Memory B cell (primary cell): ENCODE results near the gene MORC1.

Experiments used
- ATAC-seq: fragments of 150-1000 bp; cut with Tn5 transposase; 2 replicates; pipeline ENCODE4 v1.10.0; 2021; ENCODE audit warnings: low read depth, mild to moderate bottlenecking, moderate library complexity
- DNase-seq, 2 donors: peaks; one replicate each; pipeline ENCODE4 v3.0.0; 2022; ENCODE audit warnings: low spot score in 2 of 2
- H3K27ac Mint-ChIP-seq: one replicate; pipeline ENCODE4 v1.8.0; 2022; ENCODE audit warnings: mild to moderate bottlenecking, moderate library complexity, mixed read lengths
- H3K27me3 Mint-ChIP-seq: one replicate; pipeline ENCODE4 v1.8.0; 2022; ENCODE audit warnings: mixed read lengths
- H3K36me3 Mint-ChIP-seq: one replicate; pipeline ENCODE4 v1.8.0; 2022; ENCODE audit warnings: mild to moderate bottlenecking, mixed read lengths
- H3K4me1 Mint-ChIP-seq: one replicate; pipeline ENCODE4 v1.8.0; 2022; ENCODE audit warnings: mixed read lengths
- H3K4me3 Mint-ChIP-seq: one replicate; pipeline ENCODE4 v1.8.0; 2022; ENCODE audit warnings: mild to moderate bottlenecking, moderate library complexity, mixed read lengths
- H3K9me3 Mint-ChIP-seq: one replicate; pipeline ENCODE4 v1.8.0; 2022; ENCODE audit warnings: mixed read lengths

MORC1 gene

GRCh38 chr3:109131276-109131675 lies 13.3 kb upstream of the MORC1 start:
- Mint-ChIP-seq H3K4me3 (no peak overlapping the region), H3K4me1 (no peaks in the 10 kb centered on the region), H3K36me3 (no peaks in the 10 kb centered on the region), H3K27ac (no peak overlapping the region), H3K27me3 (peaks cover 3% of the 10 kb centered on the region), H3K9me3 (peaks cover 3% of the 10 kb centered on the region)
- DNase-seq, result no peak
- ATAC-seq, result no peak

- ATAC-seq (no peak), DNase-seq (no peak)
- Mint-ChIP-seq H3K4me3 (no peak overlapping the region), H3K27me3 (peaks cover 3% of the 10 kb centered on the region), H3K4me1 (no peaks in the 10 kb centered on the region), H3K27ac (no peak overlapping the region), H3K36me3 (no peaks in the 10 kb centered on the region), H3K9me3 (peaks cover 6% of the 10 kb centered on the region)
Observed at GRCh38 chr3:109127553-109127952, 9.6 kb upstream of the MORC1 start.

GRCh38 chr3:109125902-109126301 lies 8.0 kb upstream of the MORC1 start:
- no peak overlapping the region for H3K4me3 Mint-ChIP-seq

GRCh38 chr3:109122690-109123089 lies 4.8 kb upstream of the MORC1 start:
- no peaks in the 10 kb centered on the region for H3K4me1 Mint-ChIP-seq
- H3K27ac Mint-ChIP-seq, result no peak overlapping the region
- no peaks in the 10 kb centered on the region for H3K36me3 Mint-ChIP-seq
- ATAC-seq, result no peak
- H3K27me3 Mint-ChIP-seq, result no peaks in the 10 kb centered on the region
- no peak overlapping the region for H3K4me3 Mint-ChIP-seq
- peaks cover 5% of the 10 kb centered on the region for H3K9me3 Mint-ChIP-seq
- DNase-seq, result no peak

More at GRCh38 chr3:109125902-109126301, 8.0 kb upstream of the MORC1 start:
- Mint-ChIP-seq H3K27ac (no peak overlapping the region), H3K9me3 (peaks cover 8% of the 10 kb centered on the region), H3K4me1 (no peaks in the 10 kb centered on the region), H3K27me3 (peaks cover 1% of the 10 kb centered on the region), H3K36me3 (no peaks in the 10 kb centered on the region)
- ATAC-seq, result no peak
- no peak for DNase-seq

- H3K36me3 Mint-ChIP-seq, result no peaks in the 10 kb centered on the region
- DNase-seq (no peak), ATAC-seq (no peak)
- H3K9me3 Mint-ChIP-seq, result peaks cover 5% of the 10 kb centered on the region
- no peak overlapping the region for H3K4me3 Mint-ChIP-seq
- no peak overlapping the region for H3K27ac Mint-ChIP-seq
- H3K27me3 Mint-ChIP-seq, result peaks cover 2% of the 10 kb centered on the region
- no peaks in the 10 kb centered on the region for H3K4me1 Mint-ChIP-seq
Observed at GRCh38 chr3:109118584-109118983, 650 bp upstream of the MORC1 start.

GRCh38 chr3:109116031-109116430 lies 1.9 kb downstream of the MORC1 start:
- H3K27ac Mint-ChIP-seq, result no peak overlapping the region

GRCh38 chr3:109115451-109115850 lies 2.5 kb downstream of the MORC1 start:
- no peak overlapping the region for H3K27ac Mint-ChIP-seq
- peaks cover 2% of the 10 kb centered on the region for H3K27me3 Mint-ChIP-seq
- no peak overlapping the region for H3K4me3 Mint-ChIP-seq
- no peaks in the 10 kb centered on the region for H3K9me3 Mint-ChIP-seq
- H3K4me1 Mint-ChIP-seq, result no peaks in the 10 kb centered on the region
- DNase-seq (no peak), ATAC-seq (no peak)
- H3K36me3 Mint-ChIP-seq, result no peaks in the 10 kb centered on the region

More at GRCh38 chr3:109116031-109116430, 1.9 kb downstream of the MORC1 start:
- ATAC-seq (no peak), DNase-seq (no peak)
- H3K4me1 Mint-ChIP-seq, result no peaks in the 10 kb centered on the region
- no peaks in the 10 kb centered on the region for H3K36me3 Mint-ChIP-seq
- peaks cover 2% of the 10 kb centered on the region for H3K27me3 Mint-ChIP-seq
- H3K9me3 Mint-ChIP-seq, result no peaks in the 10 kb centered on the region
- no peak overlapping the region for H3K4me3 Mint-ChIP-seq

- H3K4me1 Mint-ChIP-seq, result no peaks in the 10 kb centered on the region
- no peaks in the 10 kb centered on the region for H3K36me3 Mint-ChIP-seq
- peaks cover 4% of the 10 kb centered on the region for H3K27me3 Mint-ChIP-seq
- DNase-seq (no peak), ATAC-seq (no peak)
- no peak overlapping the region for H3K27ac Mint-ChIP-seq
- H3K4me3 Mint-ChIP-seq, result no peak overlapping the region
- H3K9me3 Mint-ChIP-seq, result no peaks in the 10 kb centered on the region
Observed at GRCh38 chr3:109114746-109115145, 3.2 kb downstream of the MORC1 start.

- H3K27ac Mint-ChIP-seq, result no peak overlapping the region
- ATAC-seq (no peak), DNase-seq (no peak)
- H3K27me3 Mint-ChIP-seq, result peaks cover 4% of the 10 kb centered on the region
- H3K4me1 Mint-ChIP-seq, result no peaks in the 10 kb centered on the region
- no peak overlapping the region for H3K4me3 Mint-ChIP-seq
- no peaks in the 10 kb centered on the region for H3K36me3 Mint-ChIP-seq
- H3K9me3 Mint-ChIP-seq, result no peaks in the 10 kb centered on the region
Observed at GRCh38 chr3:109112946-109113760, 4.8 kb downstream of the MORC1 start.

- Mint-ChIP-seq H3K9me3 (no peaks in the 10 kb centered on the region), H3K27ac (no peak overlapping the region), H3K4me1 (no peaks in the 10 kb centered on the region), H3K4me3 (no peak overlapping the region), H3K27me3 (peaks cover 12% of the 10 kb centered on the region), H3K36me3 (no peaks in the 10 kb centered on the region)
- ATAC-seq (no peak), DNase-seq (no peak)
Observed at GRCh38 chr3:109109574-109109973, 8.4 kb downstream of the MORC1 start.

GRCh38 chr3:109098079-109098644 lies 19.8 kb downstream of the MORC1 start:
- Mint-ChIP-seq H3K36me3 (no peaks in the 10 kb centered on the region), H3K4me3 (no peak overlapping the region), H3K27me3 (peaks cover 2% of the 10 kb centered on the region), H3K9me3 (no peaks in the 10 kb centered on the region), H3K4me1 (no peaks in the 10 kb centered on the region), H3K27ac (no peak overlapping the region)
- no peak for DNase-seq
- no peak for ATAC-seq

GRCh38 chr3:109095166-109095565 lies 22.8 kb downstream of the MORC1 start:
- Mint-ChIP-seq H3K4me1 (no peaks in the 10 kb centered on the region), H3K36me3 (no peaks in the 10 kb centered on the region), H3K27ac (no peak overlapping the region), H3K27me3 (peaks cover 2% of the 10 kb centered on the region), H3K4me3 (no peak overlapping the region), H3K9me3 (no peaks in the 10 kb centered on the region)
- ATAC-seq, result no peak
- DNase-seq, result no peak

GRCh38 chr3:109093561-109093960 lies 24.4 kb downstream of the MORC1 start:
- Mint-ChIP-seq H3K27ac (no peak overlapping the region), H3K36me3 (no peaks in the 10 kb centered on the region), H3K4me1 (no peaks in the 10 kb centered on the region), H3K9me3 (no peaks in the 10 kb centered on the region), H3K4me3 (no peak overlapping the region), H3K27me3 (peaks cover 2% of the 10 kb centered on the region)
- DNase-seq, result no peak
- no peak for ATAC-seq

GRCh38 chr3:109091846-109092245 lies 26.1 kb downstream of the MORC1 start:
- ATAC-seq (no peak), DNase-seq (no peak)
- Mint-ChIP-seq H3K36me3 (no peaks in the 10 kb centered on the region), H3K9me3 (no peaks in the 10 kb centered on the region), H3K27ac (no peak overlapping the region), H3K27me3 (no peaks in the 10 kb centered on the region), H3K4me1 (no peaks in the 10 kb centered on the region), H3K4me3 (no peak overlapping the region)

- DNase-seq (no peak), ATAC-seq (no peak)
- no peak overlapping the region for H3K4me3 Mint-ChIP-seq
- H3K9me3 Mint-ChIP-seq, result no peaks in the 10 kb centered on the region
- H3K36me3 Mint-ChIP-seq, result no peaks in the 10 kb centered on the region
- H3K27me3 Mint-ChIP-seq, result peaks cover 8% of the 10 kb centered on the region
- no peaks in the 10 kb centered on the region for H3K4me1 Mint-ChIP-seq
- H3K27ac Mint-ChIP-seq, result no peak overlapping the region
Observed at GRCh38 chr3:109089265-109089664, 28.7 kb downstream of the MORC1 start.
